Upper lobe of right lung (tissue), 1 donor: ENCODE measurements around the gene CTDSPL. TPM values are rescaled to one million over a fixed set of nuclear protein-coding genes. Genes with fewer than 3 reads are reported as not detected.

Experiments
- ATAC-seq: fragments of 200-7000 bp; cut with Tn5 transposase; one replicate; pipeline ENCODE4 v1.9.1; 2020; ENCODE audit warnings: mild to moderate bottlenecking, moderate library complexity
- DNase-seq: peaks from one replicate; pipeline ENCODE4 v3.0.0-alpha.2; 2020
- H3K27ac ChIP-seq: fragments of 200-600 bp; one replicate; pipeline ENCODE4 v1.8.0; 2022
- H3K27me3 ChIP-seq: fragments of 200-600 bp; one replicate; pipeline ENCODE4 v1.8.0; 2022; ENCODE audit warnings: mild to moderate bottlenecking
- H3K36me3 ChIP-seq: fragments of 200-600 bp; one replicate; pipeline ENCODE4 v1.8.0; 2022
- H3K4me1 ChIP-seq: fragments of 200-600 bp; one replicate; pipeline ENCODE4 v1.8.0; 2022
- H3K4me3 ChIP-seq: fragments of 200-600 bp; one replicate; pipeline ENCODE4 v1.8.0; 2022; ENCODE audit warnings: mild to moderate bottlenecking
- H3K9me3 ChIP-seq: fragments of 200-600 bp; one replicate; pipeline ENCODE4 v1.8.0; 2022
- intact Hi-C: fragments of 100-400 bp; cut with DNase I; formaldehyde crosslinking; loops from one replicate; pipeline ENCODE4 v1.11.0; 2022
- total RNA-seq: library from RNA; stranded (reverse); fragmentation: NEBNext Ultra II Directional; extraction: Animal tissue kit (Norgen Biotek cat#: 25700); gene quantifications from one replicate; pipeline ENCODE4 v1.2.1, GENCODE V29; 2021
- TF ChIP-seq, protein P1 (sequence below): fragments of 200-600 bp; IDR thresholded peaks from one replicate; pipeline ENCODE4 v1.8.0; 2022; ENCODE audit warnings: antibody characterized with exemption
- donor health status: DM: no; HTN: yes; CAD: no; lungs with severe emphysema.

Gene CTDSPL
- total RNA-seq, 1 donor from 2014 or later = 78.6 TPM

DNA sequence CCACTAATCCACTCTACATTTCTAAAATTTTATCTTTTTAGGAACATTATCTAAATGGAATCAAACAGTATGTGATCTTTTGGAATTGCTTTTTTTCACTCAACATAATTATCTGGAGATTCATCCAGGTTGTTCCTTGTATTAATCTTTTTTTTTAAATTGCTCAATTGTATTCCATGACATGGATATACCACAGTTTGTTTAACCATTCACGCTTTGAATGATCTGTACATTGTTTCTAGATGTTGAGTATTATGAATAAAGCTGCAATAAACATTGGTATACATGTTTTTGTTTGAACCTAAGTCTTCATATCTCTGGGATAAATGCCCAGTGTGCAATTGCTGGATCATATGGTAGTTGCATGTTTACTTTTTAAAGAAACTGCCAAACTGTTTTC lies 5.5 kb downstream of the CTDSPL start:
- Histone ChIP-seq H3K27ac (no peak overlapping the region), H3K4me3 (no peak overlapping the region), H3K4me1 (peaks cover 19% of the 10 kb centered on the region), H3K27me3 (no peaks in the 10 kb centered on the region), H3K36me3 (no peaks in the 10 kb centered on the region), H3K9me3 (peaks cover 8% of the 10 kb centered on the region)
- TF ChIP-seq, protein P1, sequence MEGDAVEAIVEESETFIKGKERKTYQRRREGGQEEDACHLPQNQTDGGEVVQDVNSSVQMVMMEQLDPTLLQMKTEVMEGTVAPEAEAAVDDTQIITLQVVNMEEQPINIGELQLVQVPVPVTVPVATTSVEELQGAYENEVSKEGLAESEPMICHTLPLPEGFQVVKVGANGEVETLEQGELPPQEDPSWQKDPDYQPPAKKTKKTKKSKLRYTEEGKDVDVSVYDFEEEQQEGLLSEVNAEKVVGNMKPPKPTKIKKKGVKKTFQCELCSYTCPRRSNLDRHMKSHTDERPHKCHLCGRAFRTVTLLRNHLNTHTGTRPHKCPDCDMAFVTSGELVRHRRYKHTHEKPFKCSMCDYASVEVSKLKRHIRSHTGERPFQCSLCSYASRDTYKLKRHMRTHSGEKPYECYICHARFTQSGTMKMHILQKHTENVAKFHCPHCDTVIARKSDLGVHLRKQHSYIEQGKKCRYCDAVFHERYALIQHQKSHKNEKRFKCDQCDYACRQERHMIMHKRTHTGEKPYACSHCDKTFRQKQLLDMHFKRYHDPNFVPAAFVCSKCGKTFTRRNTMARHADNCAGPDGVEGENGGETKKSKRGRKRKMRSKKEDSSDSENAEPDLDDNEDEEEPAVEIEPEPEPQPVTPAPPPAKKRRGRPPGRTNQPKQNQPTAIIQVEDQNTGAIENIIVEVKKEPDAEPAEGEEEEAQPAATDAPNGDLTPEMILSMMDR = no peak
- DNase-seq (no peak), ATAC-seq (no peak)
- intact Hi-C loops = no loop called here

DNA sequence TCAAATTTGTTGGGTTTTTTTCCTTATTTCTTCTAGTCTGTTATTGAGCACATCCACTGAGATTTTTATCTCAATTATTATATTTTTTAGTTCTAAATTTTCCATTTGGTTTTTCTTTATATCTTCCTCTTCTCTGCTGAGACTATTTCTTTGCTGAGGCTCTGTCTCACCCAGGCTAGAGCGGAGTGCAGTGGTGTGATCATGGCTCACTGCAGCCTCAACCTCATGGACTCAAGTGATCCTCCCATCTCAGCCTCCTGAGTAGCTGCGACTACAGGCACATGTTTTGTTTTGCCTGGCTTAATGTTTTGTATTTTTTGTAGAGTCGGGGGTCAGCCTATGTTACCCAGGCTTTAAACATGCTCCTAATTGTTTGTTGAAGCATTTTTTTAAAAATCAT lies 10.2 kb downstream of the CTDSPL start:
- intact Hi-C loops = no loop called here
- no peaks in the 10 kb centered on the region for H3K36me3 ChIP-seq
- H3K27ac ChIP-seq = no peak overlapping the region

DNA sequence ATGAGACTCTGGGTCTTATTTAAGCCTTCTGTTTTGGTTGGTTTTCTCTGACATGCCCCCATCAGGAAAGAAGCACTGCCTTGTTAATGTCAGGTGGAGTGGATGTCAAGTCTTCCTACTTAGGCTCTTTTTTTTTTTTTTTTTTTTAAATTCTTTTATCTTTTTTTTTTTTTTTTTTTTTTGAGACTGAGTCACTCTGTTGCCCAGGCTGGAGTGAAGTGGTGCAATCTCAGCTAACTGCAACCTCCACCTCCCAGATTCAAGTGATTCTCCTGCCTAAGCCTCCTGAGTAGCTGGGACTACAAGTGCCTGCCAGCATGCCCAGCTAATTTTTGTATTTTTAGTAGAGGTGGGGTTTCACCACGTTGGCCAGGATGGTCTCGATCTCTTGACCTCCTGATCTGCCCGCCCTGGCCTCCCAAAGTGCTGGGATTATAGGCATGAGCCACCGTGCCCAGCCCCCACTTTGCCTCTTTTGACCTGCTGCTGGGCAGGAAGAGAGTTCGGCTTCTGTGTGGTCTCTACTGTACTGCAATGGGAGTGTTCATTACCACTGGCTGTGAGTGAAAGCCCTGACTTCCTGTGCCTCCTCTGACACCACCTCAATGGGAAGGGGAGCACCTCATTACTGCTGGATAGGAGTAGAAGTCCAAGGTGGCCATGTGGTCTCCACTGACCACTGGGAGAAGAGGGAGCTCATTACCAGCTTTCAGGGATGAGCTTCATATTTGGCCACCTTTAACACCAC lies 10.9 kb downstream of the CTDSPL start:
- H3K9me3 ChIP-seq = peaks cover 8% of the 10 kb centered on the region
- no peaks in the 10 kb centered on the region for H3K4me1 ChIP-seq
- H3K27me3 ChIP-seq = no peaks in the 10 kb centered on the region
- intact Hi-C loops = no loop called here
- no peaks in the 10 kb centered on the region for H3K36me3 ChIP-seq
- DNase-seq = no peak
- ATAC-seq = no peak
- no peak overlapping the region for H3K4me3 ChIP-seq
- TF ChIP-seq, protein P1 = no peak
- H3K27ac ChIP-seq = no peak overlapping the region

More for the DNA sequence above, 10.2 kb downstream of the CTDSPL start:
- Histone ChIP-seq H3K9me3 (peaks cover 8% of the 10 kb centered on the region), H3K4me3 (no peak overlapping the region), H3K4me1 (no peaks in the 10 kb centered on the region), H3K27me3 (no peaks in the 10 kb centered on the region)
- TF ChIP-seq, protein P1 = no peak
- no peak for ATAC-seq
- no peak for DNase-seq

DNA sequence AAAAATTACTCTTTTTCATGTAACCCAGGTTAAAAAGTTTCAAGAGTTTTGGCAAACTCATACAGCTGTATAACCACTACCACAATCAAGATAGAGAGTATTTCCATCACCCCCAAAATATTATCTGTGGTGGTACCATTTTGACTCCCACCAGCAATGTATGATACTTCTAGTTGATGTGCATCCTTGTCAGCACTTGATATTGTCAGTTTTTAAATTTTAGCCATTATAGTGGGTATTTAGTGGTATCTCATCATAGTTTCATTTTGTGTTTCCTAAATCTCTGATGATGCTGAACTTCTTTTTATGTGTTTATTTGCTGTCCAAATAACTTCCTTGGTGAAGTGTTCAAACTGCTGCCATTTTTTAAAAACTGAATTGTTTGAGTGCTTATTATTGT lies 14.6 kb downstream of the CTDSPL start:
- intact Hi-C loops = no loop called here
- DNase-seq = no peak
- Histone ChIP-seq H3K4me1 (no peaks in the 10 kb centered on the region), H3K27me3 (no peaks in the 10 kb centered on the region), H3K36me3 (no peaks in the 10 kb centered on the region), H3K9me3 (peaks cover 8% of the 10 kb centered on the region), H3K4me3 (no peak overlapping the region), H3K27ac (no peak overlapping the region)
- TF ChIP-seq, protein P1 = no peak
- no peak for ATAC-seq

DNA sequence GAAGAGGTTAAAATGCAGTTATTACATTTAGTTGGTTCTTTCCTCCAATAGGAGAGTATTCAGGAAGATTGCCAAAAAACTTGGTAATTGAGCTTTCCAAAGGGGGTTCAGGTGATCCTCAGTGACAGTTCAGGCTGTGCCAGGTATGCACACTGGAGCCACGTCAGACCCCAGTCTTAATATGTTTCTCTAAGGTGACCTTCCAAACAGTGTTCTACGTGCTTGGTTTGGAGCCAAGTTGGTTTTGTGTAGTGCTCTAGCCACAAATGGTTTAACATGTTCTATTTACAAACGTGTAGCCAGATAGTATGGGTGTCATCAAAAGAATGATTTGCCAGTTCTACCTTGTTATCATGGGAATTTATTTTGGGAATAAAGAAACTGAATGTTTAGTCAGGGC lies 21.0 kb downstream of the CTDSPL start:
- no peaks in the 10 kb centered on the region for H3K36me3 ChIP-seq
- H3K27ac ChIP-seq = no peak overlapping the region
- ATAC-seq = no peak
- TF ChIP-seq, protein P1 = no peak
- no peak overlapping the region for H3K4me3 ChIP-seq
- no peaks in the 10 kb centered on the region for H3K27me3 ChIP-seq
- no peak for DNase-seq
- intact Hi-C loops = no loop called here
- peaks cover 6% of the 10 kb centered on the region for H3K4me1 ChIP-seq
- H3K9me3 ChIP-seq = no peaks in the 10 kb centered on the region
